BLaER1 treated with 17β-estradiol and CSF1 and Interleukin-3, amounts not matched to agents 10 nM and 100 nM (cell line): ENCODE measurements around the gene TCP1.
"Not testable (repeated sequence)": the region's sequence is repeated elsewhere in the genome, so short reads cannot be mapped to it uniquely, and the experiment has no call there.

Experiments used
- H3K27ac ChIP-seq, 11 experiments: shearing (Covaris generic); formaldehyde crosslinking; 2 replicates each; pipeline ENCODE4 v1.8.1; 2022
- H3K27me3 ChIP-seq, 11 experiments: shearing (Covaris generic); formaldehyde crosslinking; 2 replicates each; pipeline ENCODE4 v1.8.1; 2022
- H3K36me3 ChIP-seq, 11 experiments: shearing (Covaris generic); formaldehyde crosslinking; 2 replicates each; pipeline ENCODE4 v1.8.1; 2022
- H3K4me1 ChIP-seq, 10 experiments: shearing (Covaris generic); formaldehyde crosslinking; 2 replicates each; pipeline ENCODE4 v1.8.1; 2022
- H3K4me2 ChIP-seq, 11 experiments: shearing (Covaris generic); formaldehyde crosslinking; 2 replicates each; pipeline ENCODE4 v1.8.1; 2022
- H3K4me3 ChIP-seq, 10 experiments: shearing (Covaris generic); formaldehyde crosslinking; 2 replicates each; pipeline ENCODE4 v1.8.1; 2022
- H3K9ac ChIP-seq, 11 experiments: shearing (Covaris generic); formaldehyde crosslinking; 2 replicates each; pipeline ENCODE4 v1.8.1; 2022
- H3K9me3 ChIP-seq, 11 experiments: shearing (Covaris generic); formaldehyde crosslinking; replicated peaks in 1 of 11; 2 replicates each; pipeline ENCODE4 v1.8.1; 2022
- H4K20me1 ChIP-seq, 11 experiments: shearing (Covaris generic); formaldehyde crosslinking; 2 replicates each; pipeline ENCODE4 v1.8.1; 2022
- Cebpa-rat ChIP-seq, 11 experiments: shearing (Covaris generic); IDR thresholded peaks; 2 replicates each; pipeline ENCODE4 v1.8.1; 2022

The TCP1 gene

DNA sequence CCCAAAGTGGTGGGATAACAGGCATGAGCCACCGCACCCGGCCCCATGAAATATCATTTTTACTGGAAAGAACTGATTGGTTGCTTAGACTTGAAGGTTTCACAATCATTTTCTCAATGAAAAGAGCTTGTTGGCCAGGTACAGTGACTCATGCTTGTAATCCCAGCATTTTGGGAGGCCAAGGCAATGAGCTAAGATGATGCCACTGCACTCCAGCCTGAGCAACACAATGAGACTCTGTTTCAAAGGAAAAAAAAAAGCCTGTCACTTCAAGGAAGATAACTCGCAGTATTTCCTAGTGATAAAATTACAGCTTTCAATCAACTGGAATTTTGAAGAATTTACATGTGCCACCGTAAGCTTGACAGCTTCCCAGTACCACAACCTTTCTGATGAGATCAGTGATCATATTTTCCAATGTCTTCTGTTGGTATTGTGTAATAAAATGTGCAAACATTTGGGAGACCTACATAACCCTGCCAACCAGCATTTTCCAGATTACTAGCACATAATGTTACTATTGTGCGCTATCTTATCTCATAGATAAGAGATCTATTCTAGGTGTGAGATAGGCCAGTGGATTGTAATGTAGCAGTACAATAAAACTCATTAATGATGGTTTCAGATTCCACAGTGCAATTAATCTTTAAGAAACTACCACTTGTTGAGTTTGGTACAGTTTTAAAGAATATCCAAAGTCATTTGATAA is 17.9 kb upstream of the TCP1 start:
- Histone ChIP-seq H3K27me3 (no peaks in the 10 kb centered on the region), H4K20me1 (no peaks in the 10 kb centered on the region), H3K27ac (no peak overlapping the region), H3K4me3 (no peak overlapping the region), H3K9ac (no peak overlapping the region), H3K9me3 (no peaks in the 10 kb centered on the region), H3K4me1 (peaks cover 0 to 21% (median 3%) of the 10 kb centered on the region in 10 experiments; a peak in 9 of 20 replicates), H3K4me2 (no peak overlapping the region), H3K36me3 (no peaks in the 10 kb centered on the region; a peak in 1 of 22 replicates)
- no peak for TF ChIP-seq Cebpa-rat (IDR thresholded peaks at IDR 0.05)

DNA sequence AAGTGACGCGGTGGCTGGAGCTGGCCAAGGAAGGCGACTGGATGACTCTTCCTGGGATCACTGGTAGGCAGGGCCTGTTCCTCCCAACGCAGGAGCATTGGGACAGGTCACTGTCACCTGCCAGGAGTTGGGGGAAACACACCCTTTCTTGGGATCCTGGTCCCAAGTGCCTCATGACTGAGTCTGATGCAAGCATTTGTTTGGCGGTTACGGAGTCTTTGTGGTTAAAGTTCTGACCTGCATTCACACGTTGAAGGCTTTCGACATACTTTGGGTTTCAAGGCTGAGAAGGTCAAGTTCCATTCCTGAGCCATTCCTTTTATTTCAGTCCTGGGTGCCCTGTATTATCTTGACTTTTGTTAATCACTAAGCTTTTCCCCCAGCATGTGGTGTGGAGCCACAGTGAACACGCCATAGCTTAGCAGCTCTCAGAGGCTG is 16.6 kb upstream of the TCP1 start:
- Histone ChIP-seq H4K20me1 (no peaks in the 10 kb centered on the region), H3K27ac (no peak overlapping the region), H3K9me3 (no peaks in the 10 kb centered on the region), H3K4me3 (no peak overlapping the region), H3K4me1 (peaks cover 0 to 23% (median 8%) of the 10 kb centered on the region in 10 experiments; a peak in 13 of 20 replicates), H3K9ac (no peak overlapping the region), H3K36me3 (no peaks in the 10 kb centered on the region; a peak in 1 of 22 replicates), H3K27me3 (no peaks in the 10 kb centered on the region), H3K4me2 (peak overlapping the region in 2 of 11 experiments; percentile 1 to 7; a peak in 1 of 22 replicates)
- TF ChIP-seq Cebpa-rat (IDR thresholded peaks at IDR 0.05) = no peak

DNA sequence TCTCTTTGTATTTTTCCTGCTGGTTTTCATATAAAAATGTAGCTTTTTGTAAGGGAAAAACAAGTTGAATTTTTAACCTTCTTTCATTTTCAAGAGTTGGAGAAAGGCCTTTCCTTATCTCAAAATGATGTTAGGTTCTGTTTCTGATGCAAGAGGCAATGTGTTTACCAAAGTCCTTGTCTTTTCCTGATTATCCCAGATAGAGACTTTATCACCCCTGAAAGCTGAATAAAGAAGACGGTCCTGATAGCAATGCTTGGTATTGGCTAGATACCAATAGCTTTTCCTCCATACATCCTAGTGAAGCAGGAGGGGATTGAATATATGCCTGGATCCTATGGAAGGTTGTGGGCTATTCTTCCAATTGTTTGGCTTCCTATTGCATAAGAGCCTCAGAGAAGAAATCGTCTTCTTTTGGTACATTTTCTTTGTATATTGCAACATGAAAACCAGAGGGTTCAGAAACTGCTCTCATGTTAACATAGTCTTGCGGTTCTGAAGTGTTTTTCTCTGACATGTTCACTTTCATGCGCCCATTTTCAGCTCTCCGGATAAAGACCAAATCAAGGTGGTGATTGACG is 16.1 kb upstream of the TCP1 start:
- H4K20me1 ChIP-seq = 0 out of 22 replicates have a peak, but pooled peaks cover 0 to 2% (median 0%) of the 10 kb centered on the region in 11 experiments
- H3K4me2 ChIP-seq = 0 out of 22 replicates have a peak overlapping the region, but pooled peaks of 2 of the 11 experiments have one; percentile 1 to 7
- no peak for TF ChIP-seq Cebpa-rat (IDR thresholded peaks at IDR 0.05)
- H3K27me3 ChIP-seq = no peaks in the 10 kb centered on the region
- no peak overlapping the region for H3K4me3 ChIP-seq
- H3K36me3 ChIP-seq = peaks cover 0 to 4% (median 0%) of the 10 kb centered on the region in 11 experiments; a peak in 6 of 22 replicates
- no peak overlapping the region for H3K27ac ChIP-seq
- peaks cover 0 to 20% (median 6%) of the 10 kb centered on the region in 10 experiments; a peak in 13 of 20 replicates for H3K4me1 ChIP-seq
- H3K9ac ChIP-seq = no peak overlapping the region
- H3K9me3 ChIP-seq = no peaks in the 10 kb centered on the region

DNA sequence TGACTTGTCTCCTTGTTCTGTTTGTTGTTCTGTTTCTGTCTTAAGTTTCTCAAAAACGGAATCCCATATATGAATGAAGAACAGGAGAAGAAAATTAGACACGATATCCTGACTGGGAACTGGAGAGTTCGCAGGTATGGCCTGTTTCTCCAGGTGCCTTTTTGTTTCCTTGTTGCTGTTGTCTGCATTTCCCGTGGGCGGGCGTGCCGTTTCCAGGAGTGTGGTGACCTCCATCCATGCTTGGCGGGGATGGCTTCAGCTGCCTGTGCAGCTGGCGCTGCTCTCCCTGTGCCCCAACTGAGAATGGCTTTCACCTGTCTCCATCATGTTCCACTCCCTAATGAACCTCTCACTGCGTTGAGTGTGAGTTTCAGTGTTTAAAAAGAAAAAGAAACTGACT is 15.1 kb upstream of the TCP1 start:
- Histone ChIP-seq H4K20me1 (peaks cover 0 to 13% (median 0%) of the 10 kb centered on the region in 11 experiments; a peak in 3 of 22 replicates), H3K4me1 (peaks cover 0 to 20% (median 5%) of the 10 kb centered on the region in 10 experiments; a peak in 13 of 20 replicates), H3K4me2 (no peak overlapping the region), H3K9ac (no peak overlapping the region), H3K36me3 (peaks cover 5 to 14% (median 8%) of the 10 kb centered on the region in 11 experiments), H3K27ac (no peak overlapping the region), H3K9me3 (no peaks in the 10 kb centered on the region), H3K27me3 (no peaks in the 10 kb centered on the region), H3K4me3 (no peak overlapping the region)
- TF ChIP-seq Cebpa-rat (IDR thresholded peaks at IDR 0.05) = no peak

DNA sequence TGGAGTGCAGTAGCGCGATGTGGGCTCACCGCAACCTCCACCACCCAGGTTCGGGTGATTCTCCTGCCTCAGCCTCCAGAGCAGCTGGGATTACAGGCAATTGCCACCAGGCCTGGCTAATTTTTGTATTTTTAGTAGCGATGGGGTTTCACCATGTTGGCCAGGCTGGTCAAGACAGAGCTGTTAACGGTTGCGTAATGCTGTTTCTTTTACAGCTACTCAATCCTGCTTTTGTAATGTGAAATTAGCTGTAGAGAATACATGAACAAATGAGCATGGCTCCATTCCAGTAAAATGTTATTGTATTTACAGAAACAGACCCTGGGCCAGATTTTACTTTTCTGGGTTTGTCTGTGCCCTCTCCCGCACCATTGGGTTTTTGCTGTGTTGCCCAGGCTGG is 12.5 kb upstream of the TCP1 start:
- Histone ChIP-seq H3K27me3 (no peaks in the 10 kb centered on the region), H3K27ac (no peak overlapping the region; a peak in 3 of 22 replicates), H3K36me3 (peaks cover 31 to 40% (median 34%) of the 10 kb centered on the region in 11 experiments), H3K9me3 (no peaks in the 10 kb centered on the region), H3K4me2 (peak overlapping the region in 6 of 11 experiments; percentile 7 to 62 (median 38); a peak in 10 of 22 replicates), H3K4me1 (peaks cover 0 to 20% (median 7%) of the 10 kb centered on the region in 10 experiments; a peak in 13 of 20 replicates), H4K20me1 (peaks cover 0 to 13% (median 4%) of the 10 kb centered on the region in 11 experiments; a peak in 7 of 22 replicates), H3K9ac (no peak overlapping the region), H3K4me3 (no peak overlapping the region)
- peak in 7 of 11 experiments; percentile 22 to 78 (median 65); a peak in 8 of 22 replicates for TF ChIP-seq Cebpa-rat (IDR thresholded peaks at IDR 0.05)

DNA sequence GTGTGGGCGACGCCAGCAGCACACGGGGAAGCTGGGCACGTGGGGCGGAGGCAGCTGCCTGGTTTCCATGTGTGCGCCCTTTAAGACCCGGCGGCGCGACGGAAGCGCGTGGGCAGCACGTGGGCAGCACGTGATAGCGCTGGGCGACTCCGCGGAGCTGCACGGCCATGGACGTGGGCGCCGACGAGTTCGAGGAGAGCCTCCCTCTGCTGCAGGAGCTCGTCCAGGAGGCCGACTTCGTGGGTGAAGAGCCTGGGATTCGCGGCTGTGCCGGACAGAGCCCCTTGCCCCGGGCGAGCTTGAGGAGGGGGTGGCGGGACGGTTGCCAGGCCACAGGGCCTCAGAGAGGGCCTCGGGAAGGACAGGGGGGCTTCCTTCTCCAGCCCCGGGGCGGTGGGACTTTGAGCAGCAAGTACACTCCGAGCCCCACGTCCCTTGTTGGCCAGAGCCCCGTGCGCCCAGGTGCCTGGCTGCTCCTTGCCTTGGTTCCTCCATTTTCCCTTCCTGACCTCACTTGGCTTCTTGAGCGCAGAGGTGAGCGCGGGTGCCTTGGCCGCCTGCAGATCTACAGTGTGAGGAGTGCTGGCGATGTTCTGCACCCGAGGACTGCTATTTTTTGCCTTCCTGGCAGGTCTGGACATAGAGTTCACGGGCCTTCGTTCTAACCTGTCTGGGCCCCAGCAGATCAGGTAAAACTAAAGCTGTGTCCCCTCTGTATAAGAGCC is 10.9 kb upstream of the TCP1 start, which contains the start of gene PNLDC1:
Gene PNLDC1 (plus strand): TSS at position 136 of the 725 bp plus-strand sequence. CDS start 32 bp downstream, at position 168.
- Histone ChIP-seq H3K4me3 (no peak within 1 kb of the TSS), H3K27me3 (no peaks in the 10 kb centered on the region), H4K20me1 (peaks cover 0 to 24% (median 9%) of the 10 kb centered on the region in 11 experiments; a peak in 11 of 22 replicates), H3K27ac (no peak within 1 kb of the TSS), H3K36me3 (peaks cover 45 to 54% (median 49%) of the 10 kb centered on the region in 11 experiments), H3K4me2 (no peak within 1 kb of the TSS), H3K4me1 (peaks cover 0 to 19% (median 8%) of the 10 kb centered on the region in 10 experiments; a peak in 15 of 20 replicates), H3K9me3 (no peaks in the 10 kb centered on the region), H3K9ac (no peak within 1 kb of the TSS)
- TF ChIP-seq Cebpa-rat (IDR thresholded peaks at IDR 0.05) = no peak

DNA sequence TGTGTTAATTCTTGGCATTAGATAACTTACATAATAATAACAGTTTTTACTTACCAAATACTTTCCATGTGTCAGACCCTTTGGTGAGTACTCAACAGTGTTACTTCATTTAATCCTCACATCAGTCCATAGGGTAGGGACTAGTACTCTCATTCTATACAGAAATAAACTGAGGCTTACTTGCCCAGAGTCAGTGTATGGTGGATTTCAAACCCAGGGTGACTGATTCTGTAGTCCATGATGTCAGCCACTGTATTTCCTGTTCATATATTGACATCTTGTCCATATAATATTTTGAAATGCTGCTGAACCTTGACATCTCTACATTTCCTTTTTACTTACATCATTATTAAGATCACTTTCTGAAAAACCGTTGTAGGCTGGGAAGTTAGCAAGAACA is 8.2 kb upstream of the TCP1 start:
- Histone ChIP-seq H4K20me1 (peaks cover 0 to 33% (median 12%) of the 10 kb centered on the region in 11 experiments; a peak in 15 of 22 replicates), H3K4me3 (no peak overlapping the region), H3K4me2 (no peak overlapping the region), H3K36me3 (peaks cover 65 to 80% (median 74%) of the 10 kb centered on the region in 11 experiments), H3K4me1 (peaks cover 6 to 31% (median 14%) of the 10 kb centered on the region in 10 experiments), H3K27ac (no peak overlapping the region), H3K9me3 (no peaks in the 10 kb centered on the region), H3K27me3 (no peaks in the 10 kb centered on the region), H3K9ac (0 out of 22 replicates have a peak overlapping the region, but pooled peaks of 1 of the 11 experiments have one; percentile 12)
- TF ChIP-seq Cebpa-rat (IDR thresholded peaks at IDR 0.05) = no peak

DNA sequence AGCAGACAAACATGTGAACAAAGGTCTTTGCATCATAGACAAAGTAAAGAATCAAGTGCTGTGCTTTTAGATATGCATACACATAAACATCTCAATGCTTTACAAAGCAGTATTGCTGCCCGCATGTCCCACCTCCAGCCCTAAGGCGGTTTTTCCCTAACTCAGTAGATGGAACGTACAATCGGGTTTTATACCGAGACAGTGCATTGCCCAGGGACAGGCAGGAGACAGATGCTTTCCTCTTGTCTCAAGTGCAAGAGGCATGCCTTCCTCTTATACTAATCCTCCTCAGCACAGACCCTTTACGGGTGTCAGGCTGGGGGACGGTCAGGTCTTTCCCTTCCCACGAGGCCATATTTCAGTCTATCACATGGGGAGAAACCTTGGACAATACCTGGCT is 5.6 kb upstream of the TCP1 start:
- H4K20me1 ChIP-seq = peaks cover 0 to 51% (median 19%) of the 10 kb centered on the region in 11 experiments; a peak in 15 of 22 replicates
- H3K27ac ChIP-seq, H3K27me3 ChIP-seq, H3K9me3 ChIP-seq, H3K4me3 ChIP-seq, H3K9ac ChIP-seq, H3K4me2 ChIP-seq: not testable (repeated sequence)
- peaks cover 20 to 35% (median 24%) of the 10 kb centered on the region in 10 experiments for H3K4me1 ChIP-seq
- H3K36me3 ChIP-seq = peaks cover 72 to 84% (median 78%) of the 10 kb centered on the region in 11 experiments
